Natural killer cell (primary cell): ENCODE results near the gene A3GALT2. TPM values are rescaled to one million over a fixed set of nuclear protein-coding genes. Genes with fewer than 3 reads are reported as not detected.

ENCODE experiments used
- ATAC-seq, 3 donors: fragments of 150-1000 bp in 2 of 3; fragments of 200-7000 bp in 1 of 3; cut with Tn5 transposase; 1 replicate in 1 of 3; 2 replicates in 2 of 3; pipeline ENCODE4 v1.10.0; 2021; ENCODE audit warnings: mild to moderate bottlenecking in 2 of 3, moderate library complexity in 2 of 3
- DNase-seq, 2 donors: peaks; one replicate each; pipeline versions ENCODE4 v3.0.0 to v3.0.0-alpha.2; 2013 to 2021; ENCODE audit warnings: mixed read lengths in 1 of 2
- H3K27ac ChIP-seq: one replicate; pipeline ENCODE4 v1.5.1; 2013; ENCODE audit warnings: mild to moderate bottlenecking, low read length
- H3K27me3 ChIP-seq: one replicate; pipeline ENCODE4 v1.6.1; 2013; ENCODE audit warnings: low read length; ENCODE audit not compliant: control insufficient read depth, insufficient read depth
- H3K36me3 ChIP-seq: one replicate; pipeline ENCODE4 v1.6.1; 2013; ENCODE audit warnings: low read length; ENCODE audit not compliant: control insufficient read depth, insufficient read depth
- H3K4me1 ChIP-seq: one replicate; pipeline ENCODE4 v1.6.1; 2013; ENCODE audit warnings: low read length; ENCODE audit not compliant: control insufficient read depth, insufficient read depth
- H3K4me3 ChIP-seq: one replicate; pipeline ENCODE4 v1.5.1; 2013; ENCODE audit warnings: low read length
- H3K9me3 ChIP-seq: one replicate; pipeline ENCODE4 v1.6.1; 2013; ENCODE audit warnings: low read length; ENCODE audit not compliant: control insufficient read depth, insufficient read depth
- H3K27ac Mint-ChIP-seq, 2 donors: one replicate each; pipeline ENCODE4 v1.8.0; 2022; ENCODE audit warnings: mild to moderate bottlenecking in 2 of 2, mixed read lengths in 2 of 2, moderate library complexity in 1 of 2
- H3K27me3 Mint-ChIP-seq, 2 donors: one replicate each; pipeline ENCODE4 v1.8.0; 2022; ENCODE audit warnings: low read depth in 2 of 2, mixed read lengths in 2 of 2
- H3K36me3 Mint-ChIP-seq: one replicate; pipeline ENCODE4 v1.8.0; 2022; ENCODE audit warnings: mixed read lengths
- H3K4me1 Mint-ChIP-seq, 2 donors: one replicate each; pipeline ENCODE4 v1.8.0; 2022; ENCODE audit warnings: mixed read lengths in 2 of 2
- H3K4me3 Mint-ChIP-seq: one replicate; pipeline ENCODE4 v1.8.0; 2022; ENCODE audit warnings: mild to moderate bottlenecking, moderate library complexity, mixed read lengths
- H3K9me3 Mint-ChIP-seq, 2 donors: one replicate each; pipeline ENCODE4 v1.8.0; 2022; ENCODE audit warnings: mixed read lengths in 2 of 2
- CTCF ChIP-seq: fragments of 200-600 bp; IDR thresholded peaks from one replicate; pipeline ENCODE4 v1.8.0; 2022; ENCODE audit warnings: antibody characterized with exemption
- WGBS: methylation state at CpG from one replicate; pipeline ENCODE4 v1.1.7; 2013; ENCODE audit warnings: missing lambda C conversion rate; ENCODE audit not compliant: insufficient coverage; 5-methylcytosine and 5-hydroxymethylcytosine counted together
- intact Hi-C: fragments of 100-400 bp; cut with micrococcal nuclease; formaldehyde crosslinking; loops from one replicate; pipeline ENCODE4 v1.14.2; 2022
- total RNA-seq, 4 donors: library from RNA; stranded (reverse); fragments of 120-200 nt in 1 of 4; gene quantifications; one replicate each; pipeline versions ENCODE4 v1.2.3 to v1.2.4, GENCODE V29; 2013 to 2022

The A3GALT2 gene
- total RNA-seq, 3 donors from 2014 or later (not counting 1 experiment from before 2014, with no cell fraction given): not detected

GRCh38 chr1:33358795-33359503, 38.1 kb upstream of the A3GALT2 start:
- Mint-ChIP-seq H3K27ac (no peak overlapping the region), H3K9me3 (no peaks in the 10 kb centered on the region), H3K36me3 (no peaks in the 10 kb centered on the region), H3K27me3 (peaks cover 0 to 3% of the 10 kb centered on the region in 2 donors), H3K4me3 (no peak overlapping the region), H3K4me1 (peaks cover 0 to 14% of the 10 kb centered on the region in 2 donors)
- TF ChIP-seq CTCF: no peak
- Histone ChIP-seq H3K27me3 (no peaks in the 10 kb centered on the region), H3K9me3 (no peaks in the 10 kb centered on the region), H3K27ac (no peak overlapping the region), H3K4me1 (no peaks in the 10 kb centered on the region), H3K36me3 (no peaks in the 10 kb centered on the region), H3K4me3 (no peak overlapping the region)
- ATAC-seq: no peak
- WGBS: 91% methylated on average over 3 of the region's 3 CpGs
- DNase-seq: no peak
- intact Hi-C loops: no loop called here

GRCh38 chr1:33358114-33358794, 37.4 kb upstream of the A3GALT2 start:
- Mint-ChIP-seq H3K27ac (no peak overlapping the region), H3K4me3 (no peak overlapping the region), H3K27me3 (peaks cover 0 to 6% of the 10 kb centered on the region in 2 donors), H3K36me3 (no peaks in the 10 kb centered on the region), H3K4me1 (peaks cover 0 to 14% of the 10 kb centered on the region in 2 donors), H3K9me3 (no peaks in the 10 kb centered on the region)
- Histone ChIP-seq H3K4me1 (no peaks in the 10 kb centered on the region), H3K36me3 (no peaks in the 10 kb centered on the region), H3K27ac (no peak overlapping the region), H3K4me3 (no peak overlapping the region), H3K9me3 (no peaks in the 10 kb centered on the region), H3K27me3 (no peaks in the 10 kb centered on the region)
- ATAC-seq (no peak), DNase-seq (no peak)
- 96% methylated on average over 3 of the region's 4 CpGs for WGBS
- intact Hi-C loops: no loop called here
- TF ChIP-seq CTCF: no peak

GRCh38 chr1:33357099-33357498, 36.2 kb upstream of the A3GALT2 start:
- Histone ChIP-seq H3K27me3 (no peaks in the 10 kb centered on the region), H3K4me3 (no peak overlapping the region), H3K9me3 (no peaks in the 10 kb centered on the region), H3K4me1 (no peaks in the 10 kb centered on the region), H3K27ac (no peak overlapping the region), H3K36me3 (no peaks in the 10 kb centered on the region)
- Mint-ChIP-seq H3K4me3 (no peak overlapping the region), H3K4me1 (peaks cover 0 to 12% of the 10 kb centered on the region in 2 donors), H3K9me3 (no peaks in the 10 kb centered on the region), H3K27me3 (peaks cover 0 to 6% of the 10 kb centered on the region in 2 donors), H3K36me3 (no peaks in the 10 kb centered on the region), H3K27ac (no peak overlapping the region)
- DNase-seq (no peak), ATAC-seq (no peak)
- 91% methylated on average over 5 of the region's 5 CpGs for WGBS
- intact Hi-C loops: no loop called here
- no peak for TF ChIP-seq CTCF
